HL-60 (cell line): ENCODE measurements around the gene CDH23.

Experiments used
- GABPA ChIP-seq: IDR thresholded peaks from 2 replicates; pipeline ENCODE4 v1.6.1; 2012; ENCODE audit warnings: low read depth
- TF ChIP-seq, protein P1 (sequence below): IDR thresholded peaks from one replicate; pipeline ENCODE4 v1.5.1; 2011; ENCODE audit warnings: low read length, control low read depth, inconsistent platforms; ENCODE audit not compliant: insufficient read depth

DNA sequence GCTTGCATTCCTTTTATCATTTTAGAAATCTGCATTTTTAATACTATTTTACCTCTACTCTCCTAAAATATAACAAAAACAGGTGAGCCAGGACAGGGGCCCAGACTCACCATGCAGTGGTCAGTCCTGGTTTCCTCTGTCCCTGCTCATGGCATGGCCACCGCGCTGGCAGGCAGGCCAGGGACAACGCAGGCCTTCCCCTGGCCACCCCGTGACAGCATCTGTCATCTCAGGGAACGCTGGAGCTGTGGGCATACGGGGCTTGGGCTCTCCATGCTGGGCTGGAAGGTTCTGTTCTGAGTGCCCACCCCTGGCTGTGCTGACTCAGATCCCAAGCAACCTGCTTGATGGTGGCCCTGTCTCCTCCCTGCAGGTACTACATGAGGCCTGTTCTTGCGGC is 35.1 kb upstream of the CDH23 start:
- TF ChIP-seq, protein P1, sequence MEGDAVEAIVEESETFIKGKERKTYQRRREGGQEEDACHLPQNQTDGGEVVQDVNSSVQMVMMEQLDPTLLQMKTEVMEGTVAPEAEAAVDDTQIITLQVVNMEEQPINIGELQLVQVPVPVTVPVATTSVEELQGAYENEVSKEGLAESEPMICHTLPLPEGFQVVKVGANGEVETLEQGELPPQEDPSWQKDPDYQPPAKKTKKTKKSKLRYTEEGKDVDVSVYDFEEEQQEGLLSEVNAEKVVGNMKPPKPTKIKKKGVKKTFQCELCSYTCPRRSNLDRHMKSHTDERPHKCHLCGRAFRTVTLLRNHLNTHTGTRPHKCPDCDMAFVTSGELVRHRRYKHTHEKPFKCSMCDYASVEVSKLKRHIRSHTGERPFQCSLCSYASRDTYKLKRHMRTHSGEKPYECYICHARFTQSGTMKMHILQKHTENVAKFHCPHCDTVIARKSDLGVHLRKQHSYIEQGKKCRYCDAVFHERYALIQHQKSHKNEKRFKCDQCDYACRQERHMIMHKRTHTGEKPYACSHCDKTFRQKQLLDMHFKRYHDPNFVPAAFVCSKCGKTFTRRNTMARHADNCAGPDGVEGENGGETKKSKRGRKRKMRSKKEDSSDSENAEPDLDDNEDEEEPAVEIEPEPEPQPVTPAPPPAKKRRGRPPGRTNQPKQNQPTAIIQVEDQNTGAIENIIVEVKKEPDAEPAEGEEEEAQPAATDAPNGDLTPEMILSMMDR: no peak
- TF ChIP-seq GABPA: no peak
